HG02798 (cell line): ENCODE measurements around the gene TIMM21.
A peak's percentile ranks its signal among the peaks of the same experiment; 100 is the strongest.

Experiments
- ATAC-seq: cut with Tn5 transposase; IDR thresholded peaks from one replicate; pipeline ENCODE4 v1.9.1; 2021; ENCODE audit warnings: mild to moderate bottlenecking; ENCODE audit not compliant: unreplicated experiment, poor library complexity

TIMM21 gene

DNA sequence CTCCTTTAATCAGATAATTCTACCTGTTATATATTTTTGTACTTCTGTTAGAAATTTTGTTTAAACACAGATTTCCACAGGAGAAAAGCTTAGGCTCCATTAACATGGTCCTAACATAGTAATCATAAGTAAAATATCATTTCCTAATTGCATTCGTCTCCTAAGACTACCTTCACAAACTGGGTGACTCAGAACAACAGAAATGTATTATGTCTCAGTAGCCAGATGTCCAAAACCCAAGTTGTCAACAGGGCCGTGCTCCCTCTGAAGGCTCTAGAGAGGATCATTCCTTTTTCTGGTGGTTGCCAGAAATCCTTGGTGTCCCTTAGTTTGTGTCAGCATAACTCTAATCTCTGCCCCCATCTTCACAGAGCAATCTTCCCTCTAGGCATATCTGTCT lies 6.1 kb upstream of the TIMM21 start:
- ATAC-seq = no peak

DNA sequence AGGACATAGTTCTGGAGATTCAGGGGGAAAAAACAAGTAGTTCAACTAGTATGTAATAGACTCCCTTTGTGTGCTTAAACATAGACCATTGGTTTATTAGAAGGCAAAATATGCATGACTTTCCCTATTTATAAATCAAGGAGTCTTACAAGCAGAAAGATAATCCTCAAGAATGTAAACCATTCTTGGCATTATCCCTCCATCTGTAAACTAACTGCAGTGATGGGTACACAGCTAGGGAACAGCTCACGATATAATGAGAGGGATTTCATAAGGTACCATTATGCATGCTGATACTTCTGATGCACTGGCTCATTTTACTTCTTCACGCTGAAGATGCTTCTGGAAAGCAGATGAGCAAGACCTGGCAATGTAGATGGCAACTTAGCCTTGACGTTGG lies 1.6 kb upstream of the TIMM21 start:
- no peak for ATAC-seq

- ATAC-seq = no peak
These were observed 888 bp upstream of the TIMM21 start for GRCh38 chr18:74147491-74147778.

- peak; percentile 11 for ATAC-seq
These were observed 284 bp downstream of the TIMM21 start for GRCh38 chr18:74148543-74149070.

GRCh38 chr18:74149878-74150277 lies 1.6 kb downstream of the TIMM21 start:
- no peak for ATAC-seq

DNA sequence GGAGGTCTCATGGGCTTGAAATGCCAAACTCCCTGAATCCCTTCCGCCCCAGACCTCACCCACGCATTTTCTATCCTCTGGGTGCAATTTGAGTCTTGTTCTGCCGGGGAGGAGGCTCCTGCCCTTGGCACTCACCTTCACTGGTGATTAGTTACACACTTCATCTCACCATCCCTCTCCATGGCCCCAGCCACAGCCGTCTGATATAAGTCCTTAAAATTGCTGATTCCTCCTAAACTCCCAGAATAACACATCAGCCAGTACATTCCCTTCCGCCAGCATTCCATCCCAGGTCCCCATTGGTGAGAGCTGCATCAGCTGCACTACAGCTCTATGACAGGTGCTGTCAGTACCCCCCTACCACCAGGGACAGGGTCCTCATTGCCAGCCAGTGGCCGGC lies 3.9 kb downstream of the TIMM21 start:
- no peak for ATAC-seq

DNA sequence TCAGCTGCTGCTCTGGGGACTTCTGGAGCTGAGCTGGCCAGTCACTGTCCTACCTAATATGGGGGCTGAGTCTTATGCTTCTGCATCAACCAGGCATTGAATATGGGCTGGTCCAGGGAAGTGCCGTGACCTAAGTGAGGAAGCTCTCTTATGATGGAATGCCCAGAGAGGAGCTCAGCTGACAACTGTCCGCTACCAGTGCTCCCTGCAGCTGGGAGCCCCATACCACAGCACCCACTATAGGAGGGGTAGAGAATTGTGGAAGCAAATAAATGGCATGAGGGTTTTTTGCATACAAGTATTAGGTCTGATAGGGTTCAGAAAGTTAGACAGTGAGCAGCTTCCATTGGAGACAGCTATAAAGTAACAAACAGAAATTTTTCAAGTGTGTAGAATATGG lies 4.5 kb downstream of the TIMM21 start:
- no peak for ATAC-seq

- ATAC-seq = no peak
These were observed 5.1 kb downstream of the TIMM21 start for GRCh38 chr18:74153377-74153776.

GRCh38 chr18:74153793-74154192 lies 5.5 kb downstream of the TIMM21 start:
- no peak for ATAC-seq

DNA sequence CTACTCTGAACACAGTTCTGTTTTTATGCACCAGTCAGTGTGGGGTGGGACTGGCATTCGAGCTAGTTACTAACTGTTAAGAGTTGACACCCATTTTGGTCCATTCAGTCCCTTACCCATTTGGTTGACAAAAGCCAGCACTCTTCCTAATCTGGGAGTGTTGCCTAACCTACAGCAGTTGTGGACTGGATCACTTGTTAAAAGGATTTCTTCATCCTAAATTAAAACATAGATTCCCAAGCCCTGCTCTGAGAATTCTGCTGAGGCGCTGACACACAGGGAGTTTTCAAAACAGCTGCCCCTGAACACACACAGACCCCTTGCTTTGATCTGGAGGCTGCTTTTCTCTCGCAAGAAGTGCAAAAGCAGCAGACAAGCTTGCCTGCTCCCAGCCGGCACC lies 6.4 kb downstream of the TIMM21 start:
- no peak for ATAC-seq

DNA sequence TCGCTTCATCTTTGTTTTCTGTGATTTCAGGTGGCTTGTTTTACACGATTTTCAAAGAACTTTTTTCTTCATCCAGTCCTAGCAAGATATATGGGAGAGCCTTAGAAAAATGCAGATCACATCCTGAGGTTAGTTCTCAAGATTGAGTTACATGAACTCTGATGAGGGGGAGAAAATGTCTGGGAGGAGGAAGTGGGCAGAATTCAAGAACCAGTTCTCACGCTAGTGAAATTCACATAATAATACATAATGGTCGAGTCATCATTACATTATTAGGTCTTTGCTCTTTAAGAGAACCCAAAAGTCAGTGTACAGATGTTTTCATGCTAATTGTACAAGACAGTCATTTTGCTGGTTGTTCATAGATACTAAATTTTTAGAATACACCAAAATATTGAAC lies 7.0 kb downstream of the TIMM21 start:
- ATAC-seq = no peak

DNA sequence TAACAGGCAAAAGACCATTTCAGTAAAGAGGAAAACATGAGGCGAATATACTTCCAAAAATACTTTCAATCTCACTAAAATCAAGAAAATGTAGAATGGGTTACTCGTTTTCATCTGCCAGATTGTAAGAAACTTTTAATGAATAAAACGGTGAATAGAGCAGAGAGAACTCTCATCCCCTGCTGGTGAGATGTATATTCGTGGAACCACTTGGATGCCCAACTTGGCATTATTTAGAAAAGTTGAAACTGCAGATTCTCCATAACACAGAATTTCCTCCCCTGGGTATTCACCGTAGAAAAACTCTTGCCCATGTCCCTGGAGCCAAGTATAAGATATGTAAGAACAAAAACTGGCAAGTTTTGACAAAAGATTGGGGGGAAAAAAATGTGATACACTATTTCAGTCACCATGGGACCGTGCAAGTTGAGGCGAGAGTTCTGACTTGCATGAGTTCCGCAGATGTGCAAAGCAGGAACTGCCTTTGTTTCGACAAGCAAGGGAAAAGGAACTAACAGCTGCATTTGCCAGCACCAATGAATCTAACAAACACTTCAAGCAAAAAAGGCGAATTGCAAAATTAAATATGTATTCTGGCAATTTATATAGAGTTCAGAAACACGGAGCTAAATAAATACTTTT lies 14.8 kb downstream of the TIMM21 start:
- ATAC-seq = peak; percentile 74

GRCh38 chr18:74166386-74166785 lies 18.1 kb downstream of the TIMM21 start:
- ATAC-seq = no peak

- peak; percentile 97 for ATAC-seq
These were observed 23.7 kb downstream of the TIMM21 start for GRCh38 chr18:74171910-74172606.

GRCh38 chr18:74172697-74173433 lies 24.5 kb downstream of the TIMM21 start:
- no peak for ATAC-seq

DNA sequence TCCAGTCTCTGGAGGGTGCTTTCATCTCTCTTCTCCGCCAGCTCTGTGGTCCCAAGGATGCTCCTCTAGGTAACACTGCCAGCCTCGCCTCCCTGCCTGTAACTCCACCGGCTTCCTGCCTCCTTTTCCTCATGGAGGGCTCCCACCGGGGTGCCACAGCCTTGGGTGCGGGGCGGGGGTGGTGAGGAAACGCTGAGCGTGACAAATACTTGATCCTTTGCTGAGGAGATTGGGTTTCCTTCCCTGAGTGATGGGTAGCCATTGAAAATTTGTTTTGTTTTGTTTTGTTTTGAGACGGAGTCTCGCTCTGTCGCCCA lies 25.1 kb downstream of the TIMM21 start:
- ATAC-seq = no peak

DNA sequence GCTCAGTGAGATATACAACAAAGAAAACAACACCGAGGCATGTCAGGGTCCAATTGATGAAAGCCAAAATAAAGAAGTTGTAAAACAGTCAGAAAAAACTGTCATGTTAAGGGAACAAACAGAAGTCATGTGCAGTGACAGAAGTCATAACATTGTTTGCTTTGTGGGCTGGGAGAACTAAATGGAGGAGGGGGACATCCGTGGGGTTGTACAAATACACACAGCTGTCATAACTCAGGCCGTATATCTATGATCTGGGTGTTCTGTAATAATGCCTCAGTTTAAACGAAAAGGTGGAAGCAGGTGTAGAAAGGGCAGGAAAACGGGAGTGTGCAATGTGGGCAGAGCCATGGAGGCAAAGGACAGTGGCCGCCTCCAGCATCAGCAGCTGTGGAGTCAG lies 27.3 kb downstream of the TIMM21 start:
- no peak for ATAC-seq

DNA sequence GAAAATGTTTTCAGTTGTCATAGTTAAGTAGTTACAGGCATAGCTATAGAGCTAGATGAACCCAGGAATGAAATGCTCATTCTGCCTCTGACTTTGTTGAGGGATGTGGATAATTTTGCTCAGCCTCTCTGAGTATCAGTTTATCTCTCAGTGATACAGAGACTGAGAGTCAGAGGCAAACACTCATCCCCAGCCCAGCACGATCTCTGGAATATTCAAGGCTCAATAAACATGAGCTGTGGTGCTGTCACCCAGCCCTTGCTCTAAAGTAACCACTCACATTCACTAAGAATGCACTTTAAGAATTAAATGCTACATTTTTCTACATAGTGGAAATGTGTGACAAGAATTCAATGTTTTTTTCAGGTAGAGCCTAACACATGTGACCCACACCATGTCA lies 30.6 kb downstream of the TIMM21 start:
- ATAC-seq = no peak

- ATAC-seq = no peak
These were observed 31.4 kb downstream of the TIMM21 start for GRCh38 chr18:74179623-74180199.

DNA sequence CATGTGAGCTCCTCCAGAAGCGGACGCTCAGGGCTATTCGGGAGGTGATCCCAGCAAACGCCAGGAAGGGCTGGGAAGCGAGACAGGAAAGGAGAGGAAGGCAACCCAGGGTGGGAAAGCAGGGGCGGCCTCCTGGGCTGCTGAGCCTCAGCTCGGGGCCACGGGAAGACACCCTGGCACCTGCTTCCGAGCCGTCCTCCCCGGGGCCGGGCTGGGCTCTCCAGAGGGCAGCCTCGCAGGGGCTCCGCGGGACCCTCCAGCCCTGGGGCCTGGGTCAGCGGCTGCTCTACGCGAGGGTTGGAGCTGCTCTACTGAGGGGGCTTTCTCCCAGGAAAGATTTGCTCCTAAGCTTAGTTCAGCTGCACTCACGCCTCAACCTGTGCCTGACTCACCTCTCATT lies 34.0 kb downstream of the TIMM21 start:
- no peak for ATAC-seq

DNA sequence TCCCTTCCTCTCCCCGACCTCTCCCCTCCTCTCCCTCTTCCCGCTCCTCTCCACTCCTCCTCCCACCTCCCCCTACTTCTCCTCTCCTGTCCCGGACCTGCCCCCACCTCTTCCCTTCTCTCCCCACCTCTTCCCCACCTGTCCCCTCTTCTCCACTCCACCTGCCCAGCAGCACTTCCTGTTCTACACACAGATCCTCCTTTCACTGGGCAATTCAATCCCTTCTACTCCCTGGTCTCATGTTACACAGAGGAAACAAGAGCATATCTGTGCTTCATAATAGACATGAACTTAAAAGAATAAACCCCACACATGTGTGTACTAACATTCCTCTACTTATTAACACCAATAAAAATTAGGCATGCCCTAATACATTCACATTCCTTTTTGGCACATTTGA lies 34.8 kb downstream of the TIMM21 start:
- ATAC-seq = no peak
